Right ventricle myocardium inferior (tissue), 1 donor: Measurements from ENCODE around the gene CACNA1D. TPM values are rescaled to one million over a fixed set of nuclear protein-coding genes. Genes with fewer than 3 reads are reported as not detected.

ENCODE experiments used
- ATAC-seq: fragments of 200-7000 bp; cut with Tn5 transposase; one replicate; pipeline ENCODE4 v1.9.1; 2020; ENCODE audit warnings: mild to moderate bottlenecking, moderate library complexity
- DNase-seq: peaks from one replicate; pipeline ENCODE4 v3.0.0; 2021; ENCODE audit errors: missing footprints
- intact Hi-C: fragments of 100-400 bp; cut with DNase I; formaldehyde crosslinking; loops from one replicate; pipeline ENCODE4 v1.11.0; 2022
- total RNA-seq: library from RNA; stranded (reverse); fragmentation: NEBNext Ultra II Directional; extraction: Animal tissue kit (Norgen Biotek cat#: 25700); gene quantifications from one replicate; pipeline ENCODE4 v1.2.1, GENCODE V29; 2021
- donor health status: DM: no; HTN: yes; CAD: no; lungs with severe emphysema.

Gene CACNA1D
- total RNA-seq, 1 donor from 2014 or later, result 1.1 TPM

DNA sequence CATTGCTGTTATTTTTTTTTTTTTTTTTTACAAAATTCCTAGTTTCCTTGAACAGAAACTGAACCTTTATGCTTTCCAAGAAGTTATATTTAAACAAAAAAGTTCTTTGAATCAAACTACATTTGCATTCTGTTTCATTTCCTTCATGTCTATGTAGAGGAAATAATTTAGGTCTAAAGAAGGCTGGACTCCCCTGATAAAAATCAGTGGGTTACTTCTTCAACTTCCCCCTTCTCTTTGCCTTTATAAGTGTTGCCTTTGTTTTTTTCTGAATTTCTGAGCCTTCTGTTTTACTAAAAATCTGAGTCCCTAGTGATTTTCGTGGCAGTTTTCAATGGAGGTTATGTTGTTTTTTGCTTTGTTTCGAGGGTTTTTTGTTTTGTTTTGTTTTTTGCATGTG is 199.0 kb downstream of the CACNA1D start:
- intact Hi-C loops, result no loop called here
- no peak for ATAC-seq

DNA sequence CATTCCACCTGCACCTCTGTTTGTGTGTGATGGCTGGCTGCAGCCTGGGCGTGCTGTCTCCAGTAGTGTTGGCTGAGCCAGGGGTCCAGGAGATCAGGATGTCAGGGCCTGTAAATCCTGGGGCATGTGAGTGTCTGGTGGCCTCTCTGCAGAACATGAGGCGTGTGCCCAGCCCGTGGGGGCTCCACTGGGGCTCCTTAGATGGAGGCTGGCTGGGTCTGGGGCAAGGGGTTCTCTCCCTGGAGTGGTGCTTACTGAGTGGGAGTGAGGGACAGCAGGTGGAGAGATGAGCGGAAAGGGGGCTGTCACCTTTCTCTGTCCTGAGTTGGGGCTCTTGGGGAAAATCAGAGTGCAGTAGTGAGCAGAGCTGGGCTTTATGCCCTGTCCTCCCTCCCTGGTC is 199.6 kb downstream of the CACNA1D start:
- ATAC-seq, result no peak
- intact Hi-C loops, result no loop called here
- no peak for DNase-seq

More for the DNA sequence above, 199.0 kb downstream of the CACNA1D start:
- DNase-seq, result no peak

DNA sequence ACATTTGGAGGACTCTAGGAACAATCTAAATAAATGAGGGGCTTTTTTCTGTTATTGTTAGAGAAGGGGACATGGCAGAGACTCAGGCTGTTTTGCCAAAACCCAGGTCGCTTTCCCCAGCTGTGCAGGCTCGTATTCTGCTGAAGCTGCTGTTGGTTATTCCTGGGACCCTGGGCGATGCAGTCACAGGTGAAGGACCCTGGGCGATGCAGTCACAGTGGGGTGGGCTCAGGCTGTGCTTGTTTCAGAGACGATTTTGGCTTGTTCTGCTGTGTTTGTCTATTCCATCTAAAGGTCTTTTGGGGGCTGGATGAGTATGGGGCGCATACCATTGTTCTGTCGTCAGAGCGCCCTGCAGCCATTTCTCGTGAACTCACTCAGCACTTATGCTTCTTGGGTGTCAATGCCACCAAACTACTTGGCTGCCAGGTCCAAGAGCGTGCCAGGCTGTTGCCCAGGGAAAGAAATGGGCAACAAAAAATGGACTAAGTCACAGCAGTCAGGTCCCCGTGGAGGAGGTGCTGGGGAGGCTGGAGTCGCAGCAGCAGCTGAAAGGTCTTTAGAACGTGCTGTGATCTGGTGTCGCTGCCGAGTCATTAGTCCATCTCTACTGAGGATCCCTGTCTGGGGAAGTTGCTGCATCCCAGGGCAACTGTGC is 200.4 kb downstream of the CACNA1D start:
- intact Hi-C loops, result no loop called here
- no peak for ATAC-seq
- no peak for DNase-seq

DNA sequence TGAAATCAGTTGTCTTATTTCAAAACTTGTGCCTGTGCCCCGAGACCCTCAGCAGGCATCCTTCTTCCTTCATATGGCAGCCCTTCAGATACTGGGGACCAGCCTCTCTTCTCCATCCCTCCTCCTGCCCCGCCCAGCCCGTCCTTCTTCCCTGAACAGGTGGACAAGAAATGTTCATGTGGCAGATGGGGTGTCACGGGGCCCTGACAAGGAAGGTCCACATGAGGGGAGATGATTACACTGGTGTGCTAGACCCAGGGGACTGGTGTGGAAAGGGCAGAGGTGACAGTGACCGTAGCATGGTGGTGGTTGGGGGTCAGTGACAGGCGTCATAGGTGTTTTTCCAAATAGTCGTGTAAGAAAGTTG is 200.9 kb downstream of the CACNA1D start:
- DNase-seq (no peak), ATAC-seq (no peak)
- intact Hi-C loops, result no loop called here

DNA sequence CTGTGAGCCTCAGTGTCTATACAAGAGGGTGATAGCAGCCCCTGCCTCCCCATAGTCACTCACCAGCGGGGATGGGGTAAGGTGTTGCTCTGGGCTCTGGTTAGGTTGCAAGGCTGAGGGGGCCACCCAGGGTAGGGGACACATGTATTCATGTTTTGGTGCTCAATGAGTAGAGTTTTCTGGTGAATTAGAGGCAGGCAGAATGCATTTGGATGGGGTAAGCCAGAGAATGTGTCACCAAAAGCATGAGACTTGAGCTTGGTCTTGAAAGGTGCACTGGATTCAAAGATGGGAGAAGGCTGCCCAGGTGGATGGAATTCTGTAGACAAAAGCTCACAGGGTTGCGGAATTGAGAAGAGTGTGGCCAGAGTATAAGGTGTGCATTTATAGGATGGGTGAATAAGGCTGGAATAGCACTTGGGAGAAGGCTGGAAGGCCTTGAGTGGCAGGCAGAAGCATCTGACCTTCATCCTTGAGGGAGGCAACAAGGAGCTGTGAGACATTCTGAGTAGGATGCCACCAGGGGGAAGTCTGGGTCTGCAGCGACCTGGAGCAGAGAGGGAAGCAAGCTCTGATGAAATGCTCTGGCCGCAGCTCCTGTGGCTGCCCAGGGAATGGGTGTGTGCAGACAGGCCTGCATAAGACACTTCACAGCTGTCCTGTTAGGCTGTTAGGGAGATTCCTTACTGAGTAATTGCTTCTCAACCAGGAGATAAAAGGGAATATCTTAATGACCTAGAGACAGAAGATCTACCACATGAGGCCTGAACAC is 202.2 kb downstream of the CACNA1D start:
- intact Hi-C loops, result no loop called here
- DNase-seq (no peak), ATAC-seq (peak; percentile 52)

DNA sequence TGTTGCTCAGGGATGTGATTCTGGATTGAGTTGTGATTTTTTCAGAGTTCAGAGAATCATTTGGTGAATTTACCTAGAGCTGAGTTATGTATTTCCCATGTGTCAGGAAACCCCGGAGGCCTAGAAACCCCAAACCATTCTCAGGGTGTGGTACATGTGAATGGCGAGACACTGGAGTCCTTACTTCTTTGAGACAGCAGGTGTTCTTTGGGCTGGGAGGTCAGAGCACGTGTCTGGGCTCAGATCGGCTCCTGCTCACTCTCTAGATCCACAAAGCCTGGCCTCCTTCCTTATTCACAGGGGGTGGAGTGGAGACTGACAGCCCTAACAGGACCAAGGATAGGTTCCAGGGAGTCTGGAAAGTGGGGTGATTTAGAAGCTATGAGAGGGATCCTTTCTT is 206.0 kb downstream of the CACNA1D start:
- intact Hi-C loops, result no loop called here
- no peak for ATAC-seq
- no peak for DNase-seq

DNA sequence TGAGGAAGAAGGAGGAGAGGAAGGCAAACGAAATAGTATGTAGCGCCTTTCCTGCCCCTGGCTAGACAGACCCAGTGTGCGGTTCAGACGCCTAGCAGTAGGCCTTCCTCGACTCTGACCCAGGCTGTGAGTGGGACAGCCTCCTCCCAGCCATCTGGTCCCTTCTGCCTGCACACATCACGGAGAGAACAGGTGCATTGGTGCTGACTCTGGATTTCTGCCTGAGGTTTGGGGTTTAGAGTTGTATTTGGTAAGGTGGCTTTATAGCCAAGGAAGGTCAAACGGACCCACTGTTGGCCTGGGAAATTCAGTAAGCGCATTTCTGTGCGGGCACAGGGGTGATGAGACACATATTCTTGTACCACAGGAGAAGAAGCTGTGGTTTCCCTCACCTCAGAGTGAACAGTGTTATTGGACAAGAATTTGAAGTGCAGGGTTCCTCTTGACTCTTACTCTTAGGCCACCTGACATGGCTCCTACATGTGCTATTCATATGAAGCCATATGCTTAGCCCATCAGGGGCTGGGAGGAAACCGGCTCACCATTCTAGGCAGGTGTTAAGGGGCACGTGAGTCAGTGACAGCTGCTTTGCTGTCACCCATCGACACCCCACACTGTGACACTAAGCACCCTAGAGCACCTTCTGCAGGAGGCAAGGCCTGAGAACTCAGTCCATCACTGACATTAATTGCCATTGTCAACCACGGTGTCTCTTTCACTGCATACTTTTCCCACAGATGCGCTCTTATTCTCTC is 208.5 kb downstream of the CACNA1D start:
- DNase-seq (no peak), ATAC-seq (no peak)
- intact Hi-C loops, result no loop called here

DNA sequence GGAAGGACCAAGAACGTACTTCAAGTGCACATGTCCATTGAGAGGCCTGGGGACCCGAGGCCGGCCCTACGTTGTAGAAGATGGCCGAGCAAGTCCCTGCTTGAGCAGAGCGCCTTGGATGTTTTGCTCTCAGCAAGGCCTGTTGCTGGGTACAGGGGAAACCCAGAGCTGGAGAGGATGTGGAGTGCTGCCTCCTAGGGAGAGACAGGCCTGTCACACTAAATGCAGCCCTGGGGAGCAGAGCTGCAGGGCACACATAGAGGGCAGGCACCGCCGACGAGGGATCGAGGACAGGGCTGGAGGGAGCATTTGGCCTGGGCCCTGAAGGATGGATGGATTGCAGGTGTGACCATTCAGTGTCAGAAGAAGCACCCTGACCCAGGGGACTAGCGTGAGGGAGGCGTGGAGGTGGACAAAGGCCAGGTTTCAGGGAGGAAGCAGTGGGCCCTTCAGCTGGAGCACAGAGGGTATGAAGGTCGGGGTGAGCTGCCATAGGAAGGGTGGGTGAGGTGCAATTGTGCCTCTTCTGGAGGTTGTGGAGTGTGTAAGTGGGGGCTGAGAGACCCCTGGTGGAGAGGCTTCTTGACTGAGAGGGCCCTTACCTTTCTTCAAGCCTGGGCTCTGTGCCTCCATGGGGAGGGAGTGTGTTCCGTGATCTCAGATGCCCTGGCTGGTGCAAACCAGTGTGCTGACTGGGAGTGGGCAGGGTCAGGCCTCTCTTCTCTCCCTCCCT is 209.4 kb downstream of the CACNA1D start:
- ATAC-seq, result peak; percentile 3

DNA sequence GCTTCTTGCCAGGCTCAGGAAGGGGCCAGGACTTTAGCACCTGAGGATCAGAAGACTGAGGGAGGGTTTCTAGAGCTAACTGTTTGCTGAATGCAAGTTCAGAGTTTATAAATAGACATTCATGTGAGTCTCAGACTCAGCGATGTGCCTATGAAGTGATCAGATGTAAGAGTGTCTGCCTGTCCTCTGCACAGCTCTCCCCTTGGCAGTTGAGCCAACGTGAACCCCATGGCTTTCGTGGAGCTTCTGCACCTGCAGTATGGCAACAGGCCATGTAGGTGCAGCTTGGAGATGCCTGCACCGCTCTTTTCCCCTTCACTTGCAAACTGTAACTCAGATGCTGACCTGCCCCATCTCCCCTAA is 209.9 kb downstream of the CACNA1D start:
- intact Hi-C loops, result no loop called here
- DNase-seq (no peak), ATAC-seq (peak; percentile 20)

More for the DNA sequence above, 209.4 kb downstream of the CACNA1D start:
- no peak for DNase-seq
- intact Hi-C loops, result no loop called here

DNA sequence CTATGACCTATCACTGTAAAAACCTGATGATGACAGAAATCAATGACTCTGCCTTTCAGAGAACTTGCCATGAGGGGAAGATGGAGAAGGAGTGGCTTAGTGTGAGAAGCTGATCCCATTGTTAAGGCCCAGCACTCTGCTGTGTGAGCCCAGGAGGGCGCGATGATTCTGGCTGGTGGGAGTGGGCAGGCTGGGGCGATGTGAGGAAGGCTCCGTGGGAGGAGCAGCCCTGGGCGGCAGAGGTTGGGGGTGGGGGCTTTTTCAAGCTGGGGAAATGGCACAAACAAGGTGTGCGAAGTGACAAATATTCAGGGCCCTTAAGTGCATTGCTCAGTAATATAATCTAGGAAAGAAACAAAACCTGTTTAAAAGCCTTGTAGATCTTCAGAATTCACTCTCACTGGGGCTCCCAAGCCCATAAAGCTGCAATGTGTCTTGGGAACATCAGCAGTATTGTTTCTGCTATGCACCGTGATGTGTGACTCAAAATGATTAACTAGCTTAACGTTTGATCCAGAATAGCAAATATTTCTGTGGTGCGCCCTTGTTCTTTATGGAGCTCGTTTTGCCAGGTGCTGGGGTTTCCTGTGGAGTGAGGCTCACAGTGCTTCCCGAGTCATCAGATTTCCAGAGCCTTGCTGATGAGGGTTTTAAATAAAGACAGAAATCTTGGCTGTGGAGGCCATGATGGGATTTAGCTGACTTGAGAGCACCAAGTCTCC is 210.8 kb downstream of the CACNA1D start:
- no peak for DNase-seq
- no peak for ATAC-seq
- intact Hi-C loops, result no loop called here

DNA sequence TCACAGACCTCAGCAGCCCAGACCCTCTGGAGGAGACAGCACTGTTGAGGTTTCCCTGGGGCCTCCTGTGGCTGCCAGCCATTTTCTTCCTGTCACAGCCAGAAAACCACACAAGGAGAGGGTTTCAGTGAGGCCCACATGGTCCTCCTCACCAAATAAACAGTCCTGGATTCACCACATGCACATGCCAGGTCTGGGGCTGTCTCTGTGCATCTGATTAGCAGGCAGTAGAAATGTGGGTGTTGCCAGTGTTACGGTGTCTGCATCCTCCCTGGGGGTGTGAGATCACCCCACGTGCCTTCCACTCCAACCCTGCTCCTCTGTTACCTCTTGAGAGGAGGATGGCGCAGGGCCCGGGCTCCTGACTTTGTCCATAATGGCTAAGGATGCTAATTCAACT is 211.4 kb downstream of the CACNA1D start:
- DNase-seq, result no peak
- no peak for ATAC-seq
- intact Hi-C loops, result no loop called here

DNA sequence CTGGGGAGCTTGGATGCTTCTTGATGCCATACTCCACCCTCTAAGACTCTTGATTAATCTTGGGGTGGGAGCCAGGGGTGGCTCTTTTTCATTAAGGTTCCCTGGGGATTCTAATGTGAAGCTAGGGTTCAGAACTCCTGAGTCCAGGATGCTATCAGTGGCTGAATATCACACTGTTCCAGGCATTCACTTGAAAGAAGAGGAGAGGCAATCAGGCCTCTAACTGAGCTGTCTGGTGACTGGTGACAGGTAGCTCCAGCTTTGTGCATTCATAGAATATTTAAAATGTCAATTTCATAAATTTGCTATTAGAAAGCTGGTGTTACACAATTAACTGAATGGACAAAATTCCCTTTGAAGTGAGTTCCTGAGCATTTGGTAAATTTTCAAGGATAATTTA is 212.8 kb downstream of the CACNA1D start:
- ATAC-seq, result peak; percentile 40
- intact Hi-C loops, result loop anchor here (1.0 kb wide), 1 partner anchor 408 kb away; no protein-coding TSS in a partner anchor
- no peak for DNase-seq

DNA sequence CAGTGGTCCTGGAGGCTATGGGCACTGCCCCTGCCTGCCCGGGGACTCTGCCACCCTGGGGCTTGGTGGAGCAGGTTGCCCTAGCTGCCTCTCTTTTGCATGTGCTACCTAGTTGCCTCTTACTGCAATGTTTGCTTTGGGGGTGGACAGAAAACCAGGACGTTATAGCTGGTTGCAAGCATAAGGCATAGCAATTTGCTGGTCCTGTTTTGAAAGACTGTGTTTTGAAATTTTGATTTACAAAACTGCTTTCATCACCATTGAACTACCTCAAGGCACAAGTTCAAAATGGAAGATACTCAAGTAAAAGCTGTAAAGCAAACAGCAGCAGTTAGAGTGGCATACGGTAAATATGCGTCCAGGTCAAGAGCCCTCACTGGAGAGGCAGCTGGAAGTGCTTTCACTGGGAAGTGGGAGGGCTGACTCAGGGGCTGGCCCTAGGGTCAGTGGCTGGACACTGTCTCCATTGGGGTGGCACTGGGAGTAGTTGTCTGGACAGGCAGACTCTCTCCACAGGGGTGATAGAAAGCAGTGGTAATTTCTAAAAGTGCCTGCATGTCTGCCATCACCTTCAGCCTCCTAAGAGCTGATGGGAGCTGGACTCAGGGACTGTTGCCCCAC is 213.7 kb downstream of the CACNA1D start:
- ATAC-seq, result peak; percentile 55
- DNase-seq, result no peak
- intact Hi-C loops, result loop anchor here (1.0 kb wide), 1 partner anchor 31 kb away; no protein-coding TSS in a partner anchor

DNA sequence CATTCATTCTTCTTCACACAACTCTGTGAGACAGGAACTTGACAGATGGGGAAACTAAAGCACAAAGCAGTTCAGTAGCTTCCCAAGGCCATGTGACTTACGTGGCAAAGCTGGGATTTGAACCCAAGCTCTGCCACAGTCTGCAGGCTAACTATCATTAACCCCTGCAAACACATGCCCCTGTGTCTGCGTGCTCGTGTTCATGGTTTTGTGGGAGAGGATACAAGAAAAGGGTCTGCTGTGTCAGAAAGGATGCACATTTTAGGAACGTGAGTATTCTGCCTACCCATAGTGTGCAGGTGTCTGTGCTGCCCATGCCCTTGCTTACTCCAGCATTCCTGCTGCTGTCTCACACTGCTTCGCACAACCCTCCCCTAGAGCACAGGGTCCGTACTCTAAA is 214.8 kb downstream of the CACNA1D start:
- no peak for DNase-seq
- intact Hi-C loops, result no loop called here
- ATAC-seq, result no peak

DNA sequence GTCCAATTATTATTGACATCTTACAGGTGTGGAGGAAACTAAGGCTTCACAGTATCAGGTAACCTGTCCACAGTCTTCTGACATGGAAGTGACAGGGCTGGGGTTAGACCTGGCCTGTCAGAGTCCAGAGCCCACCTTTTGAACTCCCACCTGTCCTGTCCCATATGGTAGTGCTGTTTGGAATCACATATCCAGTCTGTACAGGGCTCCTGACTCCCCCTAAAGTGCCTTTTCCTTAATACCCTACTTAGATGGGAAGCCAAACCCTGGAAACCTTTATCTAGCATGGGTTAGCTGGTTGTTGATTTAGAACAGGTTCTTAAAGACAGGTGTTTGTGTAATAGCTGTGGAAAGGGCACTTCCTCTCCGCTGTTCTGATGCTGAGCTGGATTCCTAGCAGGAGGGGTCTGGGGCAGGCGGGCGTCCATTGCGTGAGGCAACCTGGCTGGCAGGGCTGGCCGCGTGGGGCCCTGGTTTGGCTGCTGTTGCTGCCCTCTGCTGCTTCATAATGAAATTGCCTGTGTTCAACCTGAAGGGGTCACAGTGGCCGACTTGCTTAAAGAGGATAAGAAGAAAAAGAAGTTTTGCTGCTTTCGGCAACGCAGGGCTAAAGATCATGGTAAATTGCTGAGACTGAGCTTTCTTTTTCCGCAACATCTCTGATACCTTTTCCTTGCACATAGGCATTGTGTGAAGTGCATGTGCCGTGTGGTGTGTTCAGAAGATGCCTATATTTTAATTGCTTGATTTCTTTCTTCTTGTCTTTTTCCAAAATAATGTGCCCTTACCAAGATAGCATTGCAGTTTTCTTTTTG is 215.7 kb downstream of the CACNA1D start:
- ATAC-seq (peak; percentile 51), DNase-seq (peak; percentile 83)
- intact Hi-C loops, result loop anchor here (5.0 to 10.0 kb wide), 2 partner anchors 333 to 595 kb away; no protein-coding TSS in a partner anchor

DNA sequence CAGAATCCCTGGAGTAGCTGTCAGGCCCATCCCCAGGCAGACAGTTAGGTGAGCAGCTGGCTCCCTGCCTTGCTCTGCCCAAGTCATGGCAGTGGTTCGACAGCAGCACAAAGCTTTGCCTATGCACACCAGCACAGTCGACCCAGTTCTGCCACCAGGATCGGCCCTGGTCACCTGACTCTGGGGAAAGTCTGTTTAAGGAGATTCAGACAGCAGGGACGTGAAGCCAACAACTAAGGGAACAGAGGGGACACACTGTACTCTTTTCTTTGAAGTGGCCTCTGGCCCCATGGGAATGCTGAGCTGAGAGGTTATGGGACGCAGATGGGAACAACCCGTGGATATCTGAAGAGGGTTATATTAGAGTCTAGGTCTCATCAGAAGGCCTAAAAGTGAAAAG is 217.0 kb downstream of the CACNA1D start:
- intact Hi-C loops, result loop anchor here (5.0 to 10.0 kb wide), 2 partner anchors 334 to 597 kb away; no protein-coding TSS in a partner anchor
- ATAC-seq (peak; percentile 79), DNase-seq (no peak)

DNA sequence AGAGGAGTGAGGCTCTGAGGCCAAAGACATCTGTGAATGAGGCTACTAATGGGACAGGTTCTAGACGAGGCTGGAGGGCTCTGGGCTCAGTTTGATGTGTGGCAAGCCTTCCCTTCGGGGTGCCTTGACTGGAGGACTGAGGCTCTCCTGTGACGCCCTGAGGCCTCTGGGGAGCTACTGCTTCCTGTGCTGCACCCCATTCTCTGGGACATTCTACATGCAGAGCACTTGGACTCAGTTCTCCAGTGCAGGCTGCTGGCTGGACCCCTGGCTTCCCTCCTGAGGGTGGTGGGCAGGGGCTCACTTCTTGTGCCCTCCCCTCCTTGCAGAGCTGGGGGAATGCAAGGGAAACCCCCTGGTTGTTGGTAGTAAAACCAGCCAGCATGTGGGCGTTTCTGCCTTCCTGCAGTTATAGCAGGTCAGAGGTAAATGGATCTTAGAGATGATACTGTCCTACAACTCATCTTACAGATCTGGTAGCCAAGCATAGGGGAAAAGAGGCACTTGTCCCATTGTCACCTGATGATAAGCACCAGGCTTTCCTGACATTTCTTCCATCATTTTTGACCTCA is 218.5 kb downstream of the CACNA1D start:
- ATAC-seq (no peak), DNase-seq (no peak)
- intact Hi-C loops, result loop anchor here (5.0 to 10.0 kb wide), 2 partner anchors 336 to 598 kb away; no protein-coding TSS in a partner anchor
